ENCODE measurements around the gene DDAH1. TPM values are rescaled to one million over a fixed set of nuclear protein-coding genes. Genes with fewer than 3 reads are reported as not detected.

Gene DDAH1
- polyA plus RNA-seq, 1 donor from 2014 or later: 42.7 TPM

DNA sequence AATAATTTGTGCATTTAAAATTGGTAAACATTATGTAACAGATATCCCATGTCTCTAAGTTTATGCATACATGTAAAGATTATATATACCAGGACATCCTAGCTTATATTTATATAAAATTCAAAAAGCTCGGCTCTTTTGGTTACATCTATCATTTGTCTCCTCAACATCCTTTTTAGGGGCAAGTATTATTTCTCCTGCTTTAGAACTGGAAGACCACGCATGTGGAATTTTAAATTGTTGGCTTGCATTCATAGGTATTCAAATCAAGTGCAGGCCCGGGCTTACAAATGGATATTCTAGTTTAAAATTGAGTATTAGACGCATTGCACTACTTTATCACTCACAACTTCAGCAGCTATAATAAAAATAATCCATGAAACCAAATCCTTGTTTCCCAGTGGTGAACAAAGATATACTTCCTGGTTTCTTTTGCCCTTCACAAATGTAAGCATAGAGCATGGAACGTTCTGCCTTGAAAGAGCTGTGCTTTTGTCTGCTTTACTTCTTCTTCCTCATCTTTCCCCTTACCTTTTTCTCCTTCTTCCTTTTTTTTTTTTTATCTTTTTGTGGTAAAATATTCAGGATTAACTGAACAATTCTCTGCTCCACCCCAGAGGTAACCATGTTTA is 57.1 kb downstream of the DDAH1 start:
- Histone ChIP-seq H3K27me3 (ENCODE audit: insufficient read depth, low read depth, low read length) (no peaks in the 10 kb centered on the region), H2AFZ (ENCODE audit: low read depth, low read length) (no peak overlapping the region), H3K9me2 (ENCODE audit: insufficient read depth, low read length) (no peaks in the 10 kb centered on the region), H3K79me2 (replicated peaks; ENCODE audit: insufficient read depth, low read length) (peaks cover 3% of the 10 kb centered on the region), H3F3A (ENCODE audit: insufficient read depth, low read length, poor library complexity, severe bottlenecking) (peaks cover 6% of the 10 kb centered on the region), H3K9ac (ENCODE audit: low read length) (no peak overlapping the region), H3K4me2 (ENCODE audit: low read length) (no peak overlapping the region), H3K27ac (ENCODE audit: low read length) (no peak overlapping the region), H3K4me3 (ENCODE audit: low read length) (no peak overlapping the region), H4K20me1 (ENCODE audit: insufficient read depth) (no peaks in the 10 kb centered on the region), H3K36me3 (ENCODE audit: insufficient read depth, low read length) (no peaks in the 10 kb centered on the region), H3K9me3 (ENCODE audit: low read length) (no peaks in the 10 kb centered on the region)
- TF ChIP-seq EP300 (conservative IDR thresholded peaks at IDR 0.05; ENCODE audit: poor library complexity, severe bottlenecking) (no peak), TAF1 (IDR thresholded peaks at IDR 0.05; ENCODE audit: low read depth) (no peak), SMC3 (conservative IDR thresholded peaks at IDR 0.05; ENCODE audit: poor library complexity) (no peak)

DNA sequence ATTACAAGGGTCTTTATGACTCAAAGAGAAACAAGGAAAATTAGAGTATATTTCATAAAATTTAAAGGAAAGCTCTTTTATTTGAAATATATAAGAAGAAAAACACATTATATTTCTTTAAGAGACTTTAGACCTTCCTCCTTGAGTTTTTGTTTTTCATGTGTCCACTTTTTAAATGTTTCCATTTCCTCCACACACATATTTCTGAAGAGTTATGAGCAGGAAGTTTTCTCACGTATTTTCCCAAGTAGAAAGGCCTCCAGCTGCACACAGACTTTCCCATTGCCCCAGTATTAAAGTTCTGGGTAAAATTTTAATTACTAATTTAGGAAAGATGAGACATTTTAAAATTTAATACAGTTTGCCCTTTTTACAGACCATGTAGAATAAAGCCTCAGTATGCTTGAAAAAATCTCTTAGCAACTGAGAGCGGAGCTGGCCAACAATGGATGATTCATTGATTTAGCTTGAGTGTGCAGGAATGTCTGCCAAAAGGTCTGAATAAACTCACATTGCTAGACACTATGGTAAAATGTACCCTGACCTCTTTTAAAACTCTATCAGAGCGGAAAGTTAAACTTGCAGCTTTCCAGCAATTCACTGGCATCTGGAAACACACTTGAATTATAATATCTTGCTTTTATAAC is 57.9 kb downstream of the DDAH1 start:
- Histone ChIP-seq H3K9me2 (ENCODE audit: insufficient read depth, low read length) (no peaks in the 10 kb centered on the region), H3K27me3 (ENCODE audit: insufficient read depth, low read depth, low read length) (no peaks in the 10 kb centered on the region), H3F3A (ENCODE audit: insufficient read depth, low read length, poor library complexity, severe bottlenecking) (peaks cover 6% of the 10 kb centered on the region), H3K4me2 (ENCODE audit: low read length) (no peak overlapping the region), H3K4me3 (ENCODE audit: low read length) (no peak overlapping the region), H3K79me2 (replicated peaks; ENCODE audit: insufficient read depth, low read length) (peaks cover 3% of the 10 kb centered on the region), H3K9me3 (ENCODE audit: low read length) (no peaks in the 10 kb centered on the region), H3K36me3 (ENCODE audit: insufficient read depth, low read length) (no peaks in the 10 kb centered on the region), H2AFZ (ENCODE audit: low read depth, low read length) (no peak overlapping the region), H3K27ac (ENCODE audit: low read length) (no peak overlapping the region), H3K9ac (ENCODE audit: low read length) (no peak overlapping the region), H4K20me1 (ENCODE audit: insufficient read depth) (no peaks in the 10 kb centered on the region)
- no peak for TF ChIP-seq RAD21 (conservative IDR thresholded peaks at IDR 0.05)
- no peak for TF ChIP-seq TAF1 (IDR thresholded peaks at IDR 0.05; ENCODE audit: low read depth)

DNA sequence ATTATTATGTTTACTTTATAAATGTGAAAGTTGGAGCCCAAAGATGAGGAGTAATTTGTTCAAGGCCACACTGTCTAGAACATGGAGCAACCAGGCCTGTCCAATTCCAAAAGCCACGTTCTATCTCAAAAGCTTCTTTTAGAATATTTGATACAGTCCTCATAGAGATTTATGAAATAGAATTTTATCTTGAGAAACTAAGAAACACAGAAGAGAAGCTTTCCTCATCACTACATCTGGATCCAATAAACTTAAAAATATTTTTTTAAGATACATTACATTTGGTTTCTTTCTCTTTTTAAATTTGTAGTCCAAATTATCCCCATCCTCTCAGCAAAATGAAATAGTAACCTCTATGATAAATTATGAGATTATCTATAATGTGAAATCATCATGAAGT is 58.9 kb downstream of the DDAH1 start:
- Histone ChIP-seq H3K4me2 (ENCODE audit: low read length) (no peak overlapping the region), H3F3A (ENCODE audit: insufficient read depth, low read length, poor library complexity, severe bottlenecking) (peaks cover 6% of the 10 kb centered on the region), H3K9me2 (ENCODE audit: insufficient read depth, low read length) (no peaks in the 10 kb centered on the region), H3K4me3 (ENCODE audit: low read length) (no peak overlapping the region), H2AFZ (ENCODE audit: low read depth, low read length) (no peak overlapping the region), H3K9me3 (ENCODE audit: low read length) (no peaks in the 10 kb centered on the region), H3K9ac (ENCODE audit: low read length) (no peak overlapping the region), H3K27me3 (ENCODE audit: insufficient read depth, low read depth, low read length) (no peaks in the 10 kb centered on the region), H3K27ac (ENCODE audit: low read length) (no peak overlapping the region), H3K79me2 (replicated peaks; ENCODE audit: insufficient read depth, low read length) (peaks cover 3% of the 10 kb centered on the region), H3K36me3 (ENCODE audit: insufficient read depth, low read length) (no peaks in the 10 kb centered on the region), H4K20me1 (ENCODE audit: insufficient read depth) (no peaks in the 10 kb centered on the region)
- TF ChIP-seq RAD21 (conservative IDR thresholded peaks at IDR 0.05) (no peak), SMC3 (conservative IDR thresholded peaks at IDR 0.05; ENCODE audit: poor library complexity) (no peak), EZH2 (IDR thresholded peaks at IDR 0.05; ENCODE audit: borderline replicate concordance, insufficient read depth, low read length, poor library complexity, severe bottlenecking) (no peak), POLR2AphosphoS5 (IDR thresholded peaks at IDR 0.05) (no peak), MXI1 (conservative IDR thresholded peaks at IDR 0.05; ENCODE audit: poor library complexity, severe bottlenecking) (no peak), TAF1 (IDR thresholded peaks at IDR 0.05; ENCODE audit: low read depth) (no peak), EP300 (conservative IDR thresholded peaks at IDR 0.05; ENCODE audit: poor library complexity, severe bottlenecking) (no peak)
- TF ChIP-seq, protein P1, sequence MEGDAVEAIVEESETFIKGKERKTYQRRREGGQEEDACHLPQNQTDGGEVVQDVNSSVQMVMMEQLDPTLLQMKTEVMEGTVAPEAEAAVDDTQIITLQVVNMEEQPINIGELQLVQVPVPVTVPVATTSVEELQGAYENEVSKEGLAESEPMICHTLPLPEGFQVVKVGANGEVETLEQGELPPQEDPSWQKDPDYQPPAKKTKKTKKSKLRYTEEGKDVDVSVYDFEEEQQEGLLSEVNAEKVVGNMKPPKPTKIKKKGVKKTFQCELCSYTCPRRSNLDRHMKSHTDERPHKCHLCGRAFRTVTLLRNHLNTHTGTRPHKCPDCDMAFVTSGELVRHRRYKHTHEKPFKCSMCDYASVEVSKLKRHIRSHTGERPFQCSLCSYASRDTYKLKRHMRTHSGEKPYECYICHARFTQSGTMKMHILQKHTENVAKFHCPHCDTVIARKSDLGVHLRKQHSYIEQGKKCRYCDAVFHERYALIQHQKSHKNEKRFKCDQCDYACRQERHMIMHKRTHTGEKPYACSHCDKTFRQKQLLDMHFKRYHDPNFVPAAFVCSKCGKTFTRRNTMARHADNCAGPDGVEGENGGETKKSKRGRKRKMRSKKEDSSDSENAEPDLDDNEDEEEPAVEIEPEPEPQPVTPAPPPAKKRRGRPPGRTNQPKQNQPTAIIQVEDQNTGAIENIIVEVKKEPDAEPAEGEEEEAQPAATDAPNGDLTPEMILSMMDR (IDR thresholded peaks at IDR 0.05; ENCODE audit: poor library complexity, severe bottlenecking): no peak
- TF ChIP-seq, protein P2, sequence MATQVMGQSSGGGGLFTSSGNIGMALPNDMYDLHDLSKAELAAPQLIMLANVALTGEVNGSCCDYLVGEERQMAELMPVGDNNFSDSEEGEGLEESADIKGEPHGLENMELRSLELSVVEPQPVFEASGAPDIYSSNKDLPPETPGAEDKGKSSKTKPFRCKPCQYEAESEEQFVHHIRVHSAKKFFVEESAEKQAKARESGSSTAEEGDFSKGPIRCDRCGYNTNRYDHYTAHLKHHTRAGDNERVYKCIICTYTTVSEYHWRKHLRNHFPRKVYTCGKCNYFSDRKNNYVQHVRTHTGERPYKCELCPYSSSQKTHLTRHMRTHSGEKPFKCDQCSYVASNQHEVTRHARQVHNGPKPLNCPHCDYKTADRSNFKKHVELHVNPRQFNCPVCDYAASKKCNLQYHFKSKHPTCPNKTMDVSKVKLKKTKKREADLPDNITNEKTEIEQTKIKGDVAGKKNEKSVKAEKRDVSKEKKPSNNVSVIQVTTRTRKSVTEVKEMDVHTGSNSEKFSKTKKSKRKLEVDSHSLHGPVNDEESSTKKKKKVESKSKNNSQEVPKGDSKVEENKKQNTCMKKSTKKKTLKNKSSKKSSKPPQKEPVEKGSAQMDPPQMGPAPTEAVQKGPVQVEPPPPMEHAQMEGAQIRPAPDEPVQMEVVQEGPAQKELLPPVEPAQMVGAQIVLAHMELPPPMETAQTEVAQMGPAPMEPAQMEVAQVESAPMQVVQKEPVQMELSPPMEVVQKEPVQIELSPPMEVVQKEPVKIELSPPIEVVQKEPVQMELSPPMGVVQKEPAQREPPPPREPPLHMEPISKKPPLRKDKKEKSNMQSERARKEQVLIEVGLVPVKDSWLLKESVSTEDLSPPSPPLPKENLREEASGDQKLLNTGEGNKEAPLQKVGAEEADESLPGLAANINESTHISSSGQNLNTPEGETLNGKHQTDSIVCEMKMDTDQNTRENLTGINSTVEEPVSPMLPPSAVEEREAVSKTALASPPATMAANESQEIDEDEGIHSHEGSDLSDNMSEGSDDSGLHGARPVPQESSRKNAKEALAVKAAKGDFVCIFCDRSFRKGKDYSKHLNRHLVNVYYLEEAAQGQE (IDR thresholded peaks at IDR 0.05; ENCODE audit: borderline replicate concordance): no peak

Data from neural cell (in vitro differentiated cells).